Keratinocyte (primary cell): Measurements from ENCODE around the gene SPON1. TPM values are rescaled to one million over a fixed set of nuclear protein-coding genes. Genes with fewer than 3 reads are reported as not detected.

Source experiments
- DNase-seq: peaks from one replicate; pipeline ENCODE4 v3.0.0-alpha.2; 2011; ENCODE audit warnings: low read depth, missing footprints, low spot score
- FAIRE-seq: peaks from 2 replicates; lab custom pipeline; 2011; peaks lifted over from hg19 to GRCh38; lab: Jason Lieb, UNC
- H2AFZ ChIP-seq: 2 replicates; pipeline ENCODE4 v1.6.0; 2012; ENCODE audit warnings: low read length, control low read depth, inconsistent platforms; ENCODE audit not compliant: control insufficient read depth
- H3K27ac ChIP-seq: 2 replicates; pipeline ENCODE4 v1.5.1; 2011; ENCODE audit warnings: low read length; ENCODE audit not compliant: control insufficient read depth, insufficient read depth
- H3K27me3 ChIP-seq: 3 replicates; pipeline ENCODE4 v1.6.0; 2011; ENCODE audit warnings: low read length; ENCODE audit not compliant: control insufficient read depth, insufficient read depth; ENCODE audit errors: extremely low read depth
- H3K36me3 ChIP-seq, 2 experiments: 2 replicates in 1 of 2; 3 replicates in 1 of 2; pipeline ENCODE4 v1.5.1; 2011; ENCODE audit warnings: low read length in 2 of 2, mild to moderate bottlenecking in 1 of 2; ENCODE audit not compliant: control insufficient read depth in 2 of 2, insufficient read depth in 2 of 2; ENCODE audit errors: extremely low read depth in 1 of 2
- H3K4me1 ChIP-seq: 3 replicates; pipeline ENCODE4 v1.5.1; 2011; ENCODE audit warnings: low read length; ENCODE audit not compliant: control insufficient read depth, insufficient read depth; ENCODE audit errors: extremely low read depth
- H3K4me2 ChIP-seq: 3 replicates; pipeline ENCODE4 v1.6.0; 2011; ENCODE audit warnings: low read depth, low read length; ENCODE audit not compliant: control insufficient read depth, insufficient read depth; ENCODE audit errors: extremely low read depth
- H3K4me3 ChIP-seq, 3 experiments: fragments of 200-600 bp in 1 of 3; sonication (generic) in 1 of 3; 2 replicates in 2 of 3; 3 replicates in 1 of 3; pipeline ENCODE4 v1.5.1; 2011 to 2016; ENCODE audit warnings: low read length in 3 of 3, mild to moderate bottlenecking in 3 of 3, control low read depth in 2 of 3, inconsistent platforms in 1 of 3, low read depth in 1 of 3, mixed read lengths in 1 of 3, mixed run types in 1 of 3, moderate library complexity in 1 of 3; ENCODE audit not compliant: control insufficient read depth in 2 of 3, insufficient read depth in 2 of 3; ENCODE audit errors: extremely low read depth in 1 of 3
- H3K79me2 ChIP-seq: 2 replicates; pipeline ENCODE4 v1.6.0; 2012; ENCODE audit warnings: low read length; ENCODE audit not compliant: control insufficient read depth, insufficient read depth
- H3K9ac ChIP-seq: 3 replicates; pipeline ENCODE4 v1.6.0; 2011; ENCODE audit warnings: low read length; ENCODE audit not compliant: control insufficient read depth, insufficient read depth; ENCODE audit errors: extremely low read depth
- H3K9me1 ChIP-seq: 3 replicates; pipeline ENCODE4 v1.6.0; 2011; ENCODE audit warnings: low read length; ENCODE audit not compliant: control insufficient read depth, insufficient read depth; ENCODE audit errors: extremely low read depth
- H3K9me3 ChIP-seq: 2 replicates; pipeline ENCODE4 v1.5.1; 2012; ENCODE audit warnings: low read depth, low read length; ENCODE audit not compliant: control insufficient read depth
- H4K20me1 ChIP-seq: 3 replicates; pipeline ENCODE4 v1.6.0; 2011; ENCODE audit warnings: low read length; ENCODE audit not compliant: control insufficient read depth, insufficient read depth; ENCODE audit errors: extremely low read depth
- CTCF ChIP-seq, 3 experiments: IDR thresholded peaks in 1 of 3; conservative IDR thresholded peaks in 1 of 3; optimal IDR thresholded peaks in 1 of 3; 2 replicates in 2 of 3; 3 replicates in 1 of 3; pipeline versions ENCODE3 to v1.5.1; 2011; ENCODE audit warnings: low read length in 3 of 3, mild to moderate bottlenecking in 3 of 3, moderate library complexity in 2 of 3, control low read depth in 1 of 3, inconsistent platforms in 1 of 3; ENCODE audit not compliant: insufficient read depth in 2 of 3; ENCODE audit errors: extremely low read depth in 1 of 3
- EZH2 ChIP-seq: IDR thresholded peaks from one replicate; pipeline ENCODE4 v1.6.1; 2012; ENCODE audit warnings: inconsistent platforms, mild to moderate bottlenecking, low read length, moderate library complexity
- dilution Hi-C: fragments of 300-500 bp; cut with MboI; formaldehyde crosslinking; loops from one replicate; pipeline ENCODE4 v1.7.0; 2020; ENCODE audit warnings: low sequenced_read_pairs; ENCODE audit not compliant: extremely low pct_ligation_motif_present
- polyA plus RNA-seq, 5 experiments: library from polyadenylated mRNA; depleted of rRNA in 3 of 5; stranded (reverse) in 3 of 5; stranded (forward) in 1 of 5; unstranded in 1 of 5; fragments of >200 nt; gene quantifications; 1 replicate in 1 of 5; 2 replicates in 3 of 5; 3 replicates in 1 of 5; pipeline versions ENCODE4 v1.2.1 to v1.2.3, GENCODE V29; 2011 to 2012; ENCODE audit warnings: missing spikeins in 2 of 5, low read depth in 1 of 5, low replicate concordance in 1 of 5

SPON1 gene
- polyA plus RNA-seq, 1 donor (not counting 4 experiments of a cell fraction or from before 2014, with no cell fraction given), result not detected

GRCh38 chr11:14202251-14203196 lies 240.0 kb downstream of the SPON1 start:
- Histone ChIP-seq H3K4me3 (no peak overlapping the region), H3K36me3 (no peaks in the 10 kb centered on the region), H3K9me1 (no peaks in the 10 kb centered on the region), H3K9me3 (no peaks in the 10 kb centered on the region), H3K27ac (no peak overlapping the region), H4K20me1 (no peaks in the 10 kb centered on the region), H3K79me2 (no peaks in the 10 kb centered on the region), H3K4me1 (no peaks in the 10 kb centered on the region), H3K4me2 (no peak overlapping the region), H2AFZ (no peak overlapping the region), H3K27me3 (no peaks in the 10 kb centered on the region), H3K9ac (no peak overlapping the region)
- FAIRE-seq (no peak), DNase-seq (no peak)
- no peak for TF ChIP-seq EZH2
- TF ChIP-seq CTCF (optimal IDR thresholded peaks at IDR 0.05 in 1 of 3, IDR thresholded peaks at IDR 0.05 in 1 of 3, conservative IDR thresholded peaks at IDR 0.05 in 1 of 3; ENCODE audit: extremely low read depth in 1 of 3, insufficient read depth in 2 of 3, low read length in 3 of 3), result no peak
- dilution Hi-C loops, result no loop called here

- DNase-seq, result no peak
- H3K9ac ChIP-seq, result no peak overlapping the region
- TF ChIP-seq EZH2, result no peak
- no peak for TF ChIP-seq CTCF (optimal IDR thresholded peaks at IDR 0.05 in 1 of 3, IDR thresholded peaks at IDR 0.05 in 1 of 3, conservative IDR thresholded peaks at IDR 0.05 in 1 of 3; ENCODE audit: extremely low read depth in 1 of 3, insufficient read depth in 2 of 3, low read length in 3 of 3)
- H3K4me3 ChIP-seq, result no peak overlapping the region
- no peaks in the 10 kb centered on the region for H3K4me1 ChIP-seq
- H3K9me3 ChIP-seq, result no peaks in the 10 kb centered on the region
- no peaks in the 10 kb centered on the region for H3K36me3 ChIP-seq
- dilution Hi-C loops, result no loop called here
- FAIRE-seq, result no peak
- no peak overlapping the region for H3K27ac ChIP-seq
- no peak overlapping the region for H2AFZ ChIP-seq
- no peaks in the 10 kb centered on the region for H3K27me3 ChIP-seq
- no peaks in the 10 kb centered on the region for H4K20me1 ChIP-seq
- H3K79me2 ChIP-seq, result no peaks in the 10 kb centered on the region
- H3K9me1 ChIP-seq, result no peaks in the 10 kb centered on the region
- H3K4me2 ChIP-seq, result no peak overlapping the region
Observed at GRCh38 chr11:14203321-14203720, 240.8 kb downstream of the SPON1 start.
